ENCODE data around the gene GPR152.
"Not testable (repeated sequence)": the region's sequence is repeated elsewhere in the genome, so short reads cannot be mapped to it uniquely, and the experiment has no call there.

Gene GPR152

DNA sequence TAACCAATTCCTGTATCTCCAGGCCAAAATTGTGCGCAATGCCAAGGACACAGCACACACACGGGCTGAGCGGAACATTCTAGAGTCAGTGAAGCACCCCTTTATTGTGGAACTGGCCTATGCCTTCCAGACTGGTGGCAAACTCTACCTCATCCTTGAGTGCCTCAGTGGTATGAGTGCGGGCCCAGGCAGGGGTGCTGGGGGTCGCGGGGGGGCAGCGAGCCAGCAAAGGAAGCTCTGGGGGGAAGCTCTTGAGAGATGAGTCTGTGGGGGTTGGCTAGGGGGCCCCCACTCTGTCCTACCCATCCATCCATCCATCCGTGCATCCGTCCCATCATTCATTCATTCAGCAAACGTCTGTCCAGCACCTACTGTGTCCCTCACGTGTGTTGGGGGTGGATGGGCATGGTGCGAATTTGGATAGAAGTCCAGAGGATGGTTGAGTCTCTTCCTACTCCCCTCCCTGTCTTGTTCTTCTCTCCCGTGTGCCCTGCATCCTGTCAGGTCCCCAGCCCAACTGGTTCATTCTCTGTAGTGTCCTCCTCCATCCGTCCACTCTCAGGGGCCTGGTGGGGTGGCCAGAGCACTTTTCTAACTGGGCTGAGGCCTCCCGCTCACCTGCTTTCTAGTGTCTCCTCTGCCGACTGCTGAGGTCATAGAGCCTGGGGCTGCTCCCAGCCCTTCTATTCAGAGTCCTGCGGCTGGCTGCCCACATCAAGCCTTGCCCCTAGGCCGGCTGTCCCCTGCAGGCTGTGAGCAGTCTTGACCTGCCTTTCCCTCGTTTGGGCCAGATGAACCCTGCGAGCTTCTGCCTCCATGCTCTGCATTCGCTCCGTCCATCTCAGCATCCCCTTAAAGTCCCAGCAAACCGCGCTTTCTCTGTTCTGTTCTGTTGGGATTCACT, 20.9 kb downstream of the GPR152 start:
- DNase-seq (ENCODE audit: low read depth in 1 of 2, low spot score in 1 of 2): no peak
- in situ Hi-C loops (cut with HindIII; ENCODE audit: low pct_unique_long_range_greater_than_20kb, low sequenced_read_pairs): no loop called here
- no peak for TF ChIP-seq JUND (IDR thresholded peaks at IDR 0.05; ENCODE audit: low read depth)

DNA sequence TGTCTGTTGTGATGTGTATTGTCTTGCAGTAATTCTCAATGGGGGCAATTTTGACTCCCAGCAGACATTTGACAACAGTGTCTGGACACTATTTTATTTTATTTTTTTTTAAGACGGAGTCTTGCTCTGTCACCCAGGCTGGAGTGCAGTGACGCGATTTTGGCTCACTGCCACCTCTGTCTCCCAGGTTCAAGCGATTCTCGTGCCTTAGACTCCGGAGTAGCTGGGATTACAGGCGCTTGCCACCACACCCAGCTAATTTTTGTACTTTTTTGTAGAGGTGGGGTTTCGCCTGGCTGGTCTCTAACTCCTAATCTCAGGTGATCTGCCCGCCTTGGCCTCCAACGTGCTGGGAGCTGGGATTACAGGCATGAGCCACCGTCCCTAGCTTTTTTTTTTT, 22.8 kb downstream of the GPR152 start:
- TF ChIP-seq JUND (IDR thresholded peaks at IDR 0.05; ENCODE audit: low read depth): no peak
- DNase-seq (ENCODE audit: low read depth in 1 of 2, low spot score in 1 of 2): no peak
- in situ Hi-C loops (cut with HindIII; ENCODE audit: low pct_unique_long_range_greater_than_20kb, low sequenced_read_pairs): no loop called here

DNA sequence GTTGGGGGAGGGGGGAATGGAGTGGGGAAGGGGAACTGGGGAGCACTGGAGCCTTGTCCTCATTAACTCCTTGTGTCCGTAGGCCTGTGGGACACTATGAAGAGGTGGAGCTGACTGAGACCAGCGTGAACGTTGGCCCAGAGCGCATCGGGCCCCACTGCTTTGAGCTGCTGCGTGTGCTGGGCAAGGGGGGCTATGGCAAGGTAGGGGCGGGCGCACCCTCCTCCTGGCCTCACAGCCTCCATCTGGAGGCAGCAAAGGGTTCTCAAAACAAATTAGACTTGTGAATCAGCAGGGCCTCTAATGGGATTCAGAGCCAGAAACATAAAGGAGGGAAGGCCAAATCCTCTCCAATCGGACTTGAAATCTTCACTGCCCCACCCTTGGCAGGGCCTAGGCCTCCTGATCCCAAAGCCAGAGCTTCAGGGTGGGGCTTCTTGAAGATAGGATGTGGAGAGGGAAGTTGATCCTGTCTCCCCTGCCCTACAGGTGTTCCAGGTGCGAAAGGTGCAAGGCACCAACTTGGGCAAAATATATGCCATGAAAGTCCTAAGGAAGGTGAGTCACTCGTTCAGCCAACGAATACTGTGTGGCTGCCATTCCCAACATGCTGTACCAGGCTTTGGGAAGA, 23.4 kb downstream of the GPR152 start:
- in situ Hi-C loops (cut with HindIII; ENCODE audit: low pct_unique_long_range_greater_than_20kb, low sequenced_read_pairs): no loop called here
- TF ChIP-seq JUND (IDR thresholded peaks at IDR 0.05; ENCODE audit: low read depth): no peak
- no peak for DNase-seq (ENCODE audit: low read depth in 1 of 2, low spot score in 1 of 2)

DNA sequence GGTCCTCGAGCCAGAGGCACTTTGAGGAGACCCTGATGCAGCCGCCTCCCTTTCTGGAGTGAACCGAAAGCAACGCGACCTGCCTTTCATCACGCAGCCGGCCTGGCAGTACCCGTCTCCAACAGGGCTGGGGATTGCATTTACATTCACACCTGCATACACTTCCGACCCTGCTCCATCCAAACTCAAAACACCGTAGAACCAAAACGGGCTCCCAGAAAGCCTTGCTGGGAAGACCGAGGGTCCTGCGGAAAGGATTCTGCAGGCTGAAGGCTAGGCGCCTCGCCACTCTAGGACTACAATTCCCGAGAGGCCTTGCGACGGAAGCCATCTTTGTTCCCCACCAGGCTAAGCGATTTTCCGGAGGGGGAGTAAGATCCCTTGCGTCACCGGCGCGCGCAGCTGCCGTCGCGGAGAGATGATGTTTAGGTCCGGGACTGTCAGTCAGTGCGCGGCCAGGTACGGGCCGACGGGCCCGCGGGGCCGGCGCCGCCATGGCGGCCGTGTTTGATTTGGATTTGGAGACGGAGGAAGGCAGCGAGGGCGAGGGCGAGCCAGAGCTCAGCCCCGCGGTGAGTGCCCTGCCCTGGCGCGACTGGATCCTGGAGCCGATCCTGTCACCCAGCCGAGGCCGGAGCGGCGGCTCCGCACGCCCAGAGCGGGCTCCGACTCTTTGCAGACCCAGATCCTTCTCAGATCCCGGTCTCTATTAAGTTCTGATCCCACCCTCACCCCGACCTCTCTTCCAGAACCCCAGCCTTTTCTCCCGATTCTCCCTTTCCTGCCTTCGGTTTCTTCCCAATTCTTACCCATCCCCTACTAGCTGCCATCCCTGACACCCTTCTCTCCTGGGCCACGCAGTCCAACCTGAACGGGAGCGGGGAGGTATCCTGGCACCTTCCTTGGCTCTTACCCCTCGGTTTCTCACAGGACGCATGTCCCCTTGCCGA, 24.2 kb downstream of the GPR152 start, which contains the start of gene RPS6KB2:
TSS of gene RPS6KB2 (plus strand) at position 443 of the 950 bp plus-strand sequence. CDS start at position 495, 52 bp downstream.
- DNase-seq (ENCODE audit: low read depth in 1 of 2, low spot score in 1 of 2): peak; percentile 99 to 100
- TF ChIP-seq JUND (IDR thresholded peaks at IDR 0.05; ENCODE audit: low read depth): no peak
- in situ Hi-C loops (cut with HindIII; ENCODE audit: low pct_unique_long_range_greater_than_20kb, low sequenced_read_pairs): no loop called here

DNA sequence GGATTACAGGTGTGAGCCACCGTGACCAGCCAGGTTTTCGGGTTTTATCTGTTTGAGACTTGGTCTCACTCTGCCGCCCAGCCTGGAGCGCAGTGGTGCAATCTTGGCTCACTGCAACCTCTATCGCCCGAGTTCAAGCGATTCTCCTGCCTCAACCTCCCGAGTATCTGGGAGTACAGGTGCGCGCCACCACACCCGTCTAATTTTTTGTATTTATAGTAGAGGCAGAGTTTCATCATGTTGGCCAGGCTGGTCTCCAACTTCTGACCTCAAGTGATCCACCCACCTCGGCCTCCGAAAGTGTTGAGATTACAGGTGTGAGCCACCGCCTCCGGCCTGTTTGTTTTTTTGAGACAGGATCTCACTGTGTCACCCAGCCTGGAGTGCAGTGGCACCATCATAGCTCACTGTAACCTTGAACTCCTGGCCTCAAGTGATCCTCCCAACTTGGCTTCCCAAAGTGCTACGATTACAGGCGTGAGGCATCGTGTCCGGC, 25.1 kb downstream of the GPR152 start:
- in situ Hi-C loops (cut with HindIII; ENCODE audit: low pct_unique_long_range_greater_than_20kb, low sequenced_read_pairs): not testable (repeated sequence)

DNA sequence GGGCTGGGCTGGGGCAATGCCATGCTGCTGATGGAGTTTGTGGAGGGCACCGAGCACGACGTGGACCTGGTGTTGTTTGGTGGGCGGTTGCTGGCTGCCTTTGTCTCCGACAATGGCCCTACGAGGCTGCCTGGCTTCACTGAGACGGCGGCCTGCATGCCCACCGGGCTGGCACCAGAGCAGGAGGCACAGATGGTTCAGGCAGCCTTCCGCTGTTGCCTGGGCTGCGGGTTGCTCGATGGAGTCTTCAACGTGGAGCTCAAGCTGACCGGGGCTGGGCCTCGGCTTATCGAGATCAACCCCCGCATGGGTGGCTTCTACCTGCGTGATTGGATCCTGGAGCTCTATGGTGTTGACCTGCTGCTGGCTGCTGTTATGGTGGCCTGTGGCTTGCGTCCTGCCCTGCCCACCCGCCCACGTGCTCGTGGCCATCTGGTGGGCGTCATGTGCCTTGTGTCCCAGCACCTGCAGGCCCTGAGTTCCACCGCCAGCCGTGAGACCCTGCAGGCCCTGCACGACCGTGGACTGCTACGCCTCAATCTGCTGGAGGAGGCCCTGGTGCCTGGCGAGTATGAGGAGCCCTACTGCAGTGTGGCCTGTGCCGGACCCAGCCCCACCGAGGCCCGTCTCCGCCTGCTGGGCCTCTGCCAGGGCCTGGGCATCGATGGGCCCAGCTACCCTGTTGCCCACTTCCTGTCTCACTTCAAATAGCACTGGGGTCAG, 28.5 kb downstream of the GPR152 start:
- no peak for DNase-seq (ENCODE audit: low read depth in 1 of 2, low spot score in 1 of 2)
- TF ChIP-seq JUND (IDR thresholded peaks at IDR 0.05; ENCODE audit: low read depth): no peak
- in situ Hi-C loops (cut with HindIII; ENCODE audit: low pct_unique_long_range_greater_than_20kb, low sequenced_read_pairs): no loop called here

More for the DNA sequence above, 25.1 kb downstream of the GPR152 start:
- DNase-seq (ENCODE audit: low read depth in 1 of 2, low spot score in 1 of 2): not testable (repeated sequence)

DNA sequence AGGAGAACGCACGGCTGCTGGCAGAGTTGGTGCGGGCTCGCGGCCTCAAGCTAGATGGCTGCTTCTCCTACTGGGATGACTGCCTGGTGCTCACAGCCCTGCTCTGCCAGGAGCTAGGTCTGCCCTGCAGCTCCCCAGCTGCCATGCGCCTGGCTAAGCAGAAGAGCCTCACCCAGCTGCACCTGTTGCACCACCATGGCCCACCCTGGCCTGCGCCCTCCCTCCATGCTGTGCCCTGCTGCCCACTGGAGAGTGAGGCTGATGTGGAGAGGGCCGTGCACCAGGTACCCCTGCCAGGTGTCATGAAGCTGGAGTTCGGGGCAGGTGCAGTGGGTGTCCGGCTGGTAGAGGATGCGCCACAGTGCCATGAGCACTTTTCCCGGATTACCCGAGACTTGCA, 29.1 kb downstream of the GPR152 start:
- TF ChIP-seq JUND (IDR thresholded peaks at IDR 0.05; ENCODE audit: low read depth): no peak
- DNase-seq (ENCODE audit: low read depth in 1 of 2, low spot score in 1 of 2): no peak
- in situ Hi-C loops (cut with HindIII; ENCODE audit: low pct_unique_long_range_greater_than_20kb, low sequenced_read_pairs): no loop called here

DNA sequence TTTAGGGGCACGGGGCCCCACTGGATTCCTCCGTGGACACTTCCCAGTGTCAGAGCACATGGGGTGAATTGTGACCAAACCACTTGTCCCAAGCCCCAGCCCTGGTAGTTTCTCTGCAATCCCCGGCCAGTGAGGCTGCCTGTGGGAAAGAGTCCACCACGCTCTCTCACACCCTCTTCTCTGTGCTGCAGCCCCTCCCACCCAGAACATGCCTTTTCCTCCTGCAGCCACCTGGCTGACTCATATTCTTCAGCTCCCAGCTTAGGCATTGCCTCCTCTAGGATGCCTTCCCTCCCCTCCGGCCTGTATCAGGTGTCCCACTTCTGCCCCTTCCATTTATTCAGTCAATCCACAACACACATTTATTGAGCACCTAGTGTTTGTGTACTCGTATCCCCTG, 29.6 kb downstream of the GPR152 start:
- no peak for DNase-seq (ENCODE audit: low read depth in 1 of 2, low spot score in 1 of 2)
- no peak for TF ChIP-seq JUND (IDR thresholded peaks at IDR 0.05; ENCODE audit: low read depth)
- in situ Hi-C loops (cut with HindIII; ENCODE audit: low pct_unique_long_range_greater_than_20kb, low sequenced_read_pairs): no loop called here

DNA sequence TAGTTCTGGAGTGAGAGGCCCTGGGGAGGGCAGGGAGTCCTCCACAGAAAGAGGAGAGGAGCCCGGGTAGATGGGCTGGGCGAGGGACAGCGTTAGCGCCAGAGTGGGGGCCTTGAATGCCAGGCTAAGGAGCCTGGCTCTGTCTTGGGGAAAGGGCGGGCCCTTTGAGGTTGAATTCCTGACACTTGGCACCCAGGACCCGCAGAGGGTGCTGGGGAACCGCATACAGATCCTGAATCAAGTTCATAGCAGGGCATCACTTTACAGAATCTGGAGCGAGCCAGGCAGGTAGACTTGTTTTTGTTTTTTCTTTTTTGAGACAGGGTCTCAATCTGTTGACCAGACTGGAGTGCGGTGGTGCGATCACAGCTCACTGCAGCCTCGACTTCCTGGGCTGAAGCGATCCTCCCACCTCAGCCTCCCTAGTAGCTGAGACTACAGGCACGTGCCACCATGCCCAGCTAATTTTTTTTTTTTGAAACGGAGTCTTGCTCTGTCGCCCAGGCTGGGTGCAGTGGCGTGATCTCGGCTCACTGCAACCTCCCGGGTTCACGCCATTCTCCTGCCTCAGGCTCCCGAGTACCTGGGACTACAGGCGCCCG, 31.0 kb downstream of the GPR152 start:
- in situ Hi-C loops (cut with HindIII; ENCODE audit: low pct_unique_long_range_greater_than_20kb, low sequenced_read_pairs): no loop called here
- no peak for DNase-seq (ENCODE audit: low read depth in 1 of 2, low spot score in 1 of 2)
- no peak for TF ChIP-seq JUND (IDR thresholded peaks at IDR 0.05; ENCODE audit: low read depth)

DNA sequence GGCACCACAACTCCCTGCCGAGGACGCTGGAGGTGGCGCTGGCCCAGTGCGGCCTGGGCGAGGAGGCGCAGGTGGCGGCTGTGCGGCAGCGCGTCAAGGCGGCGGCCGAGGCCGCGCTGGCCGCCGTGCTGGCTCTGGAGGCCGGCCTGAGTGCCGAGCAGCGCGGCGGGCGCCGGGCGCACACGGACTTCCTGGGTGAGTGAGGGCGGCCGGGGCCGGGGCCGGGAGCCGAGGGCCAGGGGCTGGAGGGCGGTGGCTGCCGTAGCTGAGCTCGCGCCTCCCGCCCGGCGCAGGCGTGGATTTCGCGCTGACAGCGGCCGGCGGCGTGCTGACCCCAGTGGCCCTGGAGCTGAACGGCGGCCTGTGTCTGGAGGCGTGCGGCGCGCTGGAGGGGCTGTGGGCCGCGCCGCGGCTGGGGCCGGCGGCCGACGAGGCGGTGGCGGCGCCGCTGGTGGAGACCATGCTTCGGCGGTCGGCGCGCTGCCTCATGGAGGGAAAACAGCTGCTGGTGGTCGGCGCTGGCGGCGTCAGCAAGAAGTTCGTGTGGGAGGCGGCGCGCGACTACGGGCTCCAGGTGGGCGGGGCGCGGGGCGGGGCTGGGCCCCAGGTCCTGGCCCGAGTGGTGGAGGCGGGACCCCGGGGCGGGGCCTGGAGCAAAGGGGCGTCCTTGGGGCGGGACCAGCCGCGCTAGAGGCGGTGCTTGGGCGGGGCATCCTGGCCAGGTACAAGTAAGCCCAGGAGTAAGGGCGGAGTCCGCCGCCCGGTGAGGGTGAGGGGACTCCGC, 31.7 kb downstream of the GPR152 start:
- no peak for TF ChIP-seq JUND (IDR thresholded peaks at IDR 0.05; ENCODE audit: low read depth)
- in situ Hi-C loops (cut with HindIII; ENCODE audit: low pct_unique_long_range_greater_than_20kb, low sequenced_read_pairs): no loop called here
- peak; percentile 97 to 98 for DNase-seq (ENCODE audit: low read depth in 1 of 2, low spot score in 1 of 2)
